Stimulated activated CD8-positive, alpha-beta memory T cell treated with anti-CD3 and anti-CD28 coated beads, Interleukin-2, amount 100 ng/mL, for 48 hours (primary cell): ENCODE results near the gene NLRP6.
"Not testable (repeated sequence)": the region's sequence is repeated elsewhere in the genome, so short reads cannot be mapped to it uniquely, and the experiment has no call there.

Source experiments
- DNase-seq, 2 donors: peaks; one replicate each; pipeline ENCODE4 v3.0.0-alpha.2; 2020; ENCODE audit warnings: low read depth in 2 of 2

The NLRP6 gene

DNA sequence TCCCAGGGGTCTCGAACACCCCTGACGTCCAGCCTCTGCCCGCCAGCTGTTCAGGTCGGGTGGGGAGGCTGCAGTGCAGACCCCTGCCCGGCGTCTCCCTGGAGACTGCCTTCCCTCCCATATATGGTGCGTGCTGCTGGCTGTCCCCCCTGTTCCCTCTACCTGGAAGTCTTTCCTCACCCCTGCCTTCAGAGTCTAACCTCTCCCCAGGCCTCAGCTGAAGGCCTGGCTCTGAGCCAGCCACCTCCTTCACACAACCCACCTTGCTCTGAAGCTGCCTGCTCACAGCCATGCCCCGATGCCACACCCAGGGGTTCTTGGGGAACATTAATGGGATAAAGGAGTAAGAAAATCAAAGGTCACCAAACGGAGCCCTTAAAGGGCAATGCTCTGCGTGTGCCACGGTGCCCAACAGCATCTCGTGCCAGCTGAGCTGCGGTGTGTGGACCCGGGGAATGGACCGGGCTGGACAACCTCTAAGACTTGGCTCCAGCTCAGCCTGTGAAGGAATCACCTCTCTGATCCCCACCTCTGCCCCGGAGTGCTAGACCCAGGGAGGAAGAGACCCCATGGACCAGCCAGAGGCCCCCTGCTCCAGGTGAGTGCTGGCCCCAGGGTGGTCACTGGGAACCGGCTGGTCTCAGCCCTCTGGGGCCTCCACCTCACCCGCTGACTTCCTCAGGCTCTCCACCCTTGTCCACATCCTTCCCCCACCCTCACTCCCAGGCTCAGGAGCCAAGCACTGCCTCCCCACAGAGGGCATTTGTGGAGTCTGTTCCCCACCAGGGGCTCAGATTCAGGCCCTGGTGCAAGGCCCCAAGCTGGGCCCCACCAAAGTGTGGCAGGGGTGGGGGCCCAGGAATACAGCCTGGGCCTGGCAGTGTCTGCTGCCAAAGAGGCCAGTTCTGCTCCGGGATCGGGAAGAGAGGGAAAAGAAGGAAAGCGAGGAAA, at the start of gene NLRP6:
Gene NLRP6, plus strand, starts transcription at position 407 of the 951 bp plus-strand sequence. Its CDS starts 163 bp downstream, at position 570.
- no peak for DNase-seq

DNA sequence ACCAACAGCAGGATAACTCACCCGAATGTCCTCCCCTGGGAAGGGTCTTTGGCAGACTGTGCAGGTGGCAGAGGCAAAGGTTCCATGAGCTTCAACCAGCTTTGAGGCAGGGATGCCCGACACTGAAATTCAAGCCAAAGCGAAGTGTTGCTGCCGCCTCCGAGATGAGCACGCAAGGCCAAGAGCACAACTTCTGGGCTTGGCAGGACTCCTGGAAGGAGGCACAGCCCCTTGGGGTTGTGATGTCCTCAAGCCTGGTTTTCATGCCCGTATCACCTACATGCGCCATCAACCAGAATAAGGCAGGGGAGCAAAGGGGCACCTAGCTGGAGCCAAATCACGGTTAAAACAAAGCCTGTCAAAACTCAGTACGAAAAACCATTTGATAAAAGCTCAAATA, 47.8 kb upstream of the NLRP6 start:
- DNase-seq: no peak

DNA sequence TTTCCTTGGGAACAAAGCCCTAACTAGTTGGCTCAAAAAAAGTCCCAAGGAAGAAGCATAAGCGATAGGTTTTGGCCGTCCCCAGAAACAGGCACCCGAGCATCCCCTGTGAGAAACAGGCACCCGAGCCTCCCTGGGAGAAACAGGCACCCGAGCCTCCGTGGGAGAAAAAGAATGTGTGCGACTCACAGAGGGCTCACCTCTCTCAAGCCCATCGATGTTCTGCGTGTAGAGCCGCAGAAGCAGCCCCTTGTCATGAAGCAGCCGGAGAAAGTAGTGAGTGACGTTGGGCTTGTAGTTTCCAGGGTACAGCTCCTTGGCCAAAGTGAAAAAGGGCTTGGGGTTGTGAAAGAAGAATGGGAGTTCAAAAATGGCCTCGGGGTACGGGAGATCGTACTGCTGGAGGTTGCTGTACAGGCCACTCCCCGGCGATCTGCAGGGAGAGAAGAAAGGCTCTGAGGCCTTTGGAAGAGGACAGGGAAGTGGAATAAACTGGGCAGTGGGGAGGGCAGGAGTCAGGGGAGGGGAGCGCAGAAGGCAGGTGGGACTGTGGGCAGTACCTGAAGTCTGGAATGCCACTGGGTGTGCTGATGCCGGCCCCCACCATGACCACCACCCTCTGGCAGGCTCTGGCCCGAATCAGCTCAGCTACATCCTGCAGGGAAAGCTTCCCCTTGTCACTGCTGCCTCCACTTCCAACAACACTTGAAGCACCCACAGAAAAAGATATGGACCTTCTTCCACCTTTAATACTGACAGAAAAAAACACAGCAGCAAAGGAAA, 45.2 kb upstream of the NLRP6 start:
- no peak for DNase-seq

GRCh38 chr11:235180-235579, 43.0 kb upstream of the NLRP6 start:
- no peak for DNase-seq

DNA sequence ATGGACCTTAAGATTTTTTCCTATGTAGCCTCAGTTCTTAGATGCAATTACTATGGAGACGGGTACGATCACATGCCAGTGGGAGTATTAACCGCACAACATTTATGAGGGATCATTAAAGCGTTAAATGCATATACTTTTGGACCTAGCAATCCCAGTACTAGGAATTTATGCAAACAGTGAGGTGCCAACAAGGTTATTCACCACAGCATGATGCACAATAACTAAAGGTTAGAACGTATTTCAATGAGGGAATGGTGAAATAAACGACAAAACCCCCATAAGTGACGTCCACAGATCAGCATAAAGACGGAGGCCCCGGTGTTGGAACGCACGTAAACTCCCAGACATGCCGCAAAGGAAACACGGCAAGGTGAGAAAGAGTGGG, 42.6 kb upstream of the NLRP6 start:
- DNase-seq: peak; percentile 44 to 51

GRCh38 chr11:235997-236773, 42.0 kb upstream of the NLRP6 start, which contains the start of gene SIRT3:
TSS of gene SIRT3 (minus strand) at chr11:236342. CDS start at chr11:236328, 14 bp downstream.
- peak; percentile 64 to 65 for DNase-seq

DNA sequence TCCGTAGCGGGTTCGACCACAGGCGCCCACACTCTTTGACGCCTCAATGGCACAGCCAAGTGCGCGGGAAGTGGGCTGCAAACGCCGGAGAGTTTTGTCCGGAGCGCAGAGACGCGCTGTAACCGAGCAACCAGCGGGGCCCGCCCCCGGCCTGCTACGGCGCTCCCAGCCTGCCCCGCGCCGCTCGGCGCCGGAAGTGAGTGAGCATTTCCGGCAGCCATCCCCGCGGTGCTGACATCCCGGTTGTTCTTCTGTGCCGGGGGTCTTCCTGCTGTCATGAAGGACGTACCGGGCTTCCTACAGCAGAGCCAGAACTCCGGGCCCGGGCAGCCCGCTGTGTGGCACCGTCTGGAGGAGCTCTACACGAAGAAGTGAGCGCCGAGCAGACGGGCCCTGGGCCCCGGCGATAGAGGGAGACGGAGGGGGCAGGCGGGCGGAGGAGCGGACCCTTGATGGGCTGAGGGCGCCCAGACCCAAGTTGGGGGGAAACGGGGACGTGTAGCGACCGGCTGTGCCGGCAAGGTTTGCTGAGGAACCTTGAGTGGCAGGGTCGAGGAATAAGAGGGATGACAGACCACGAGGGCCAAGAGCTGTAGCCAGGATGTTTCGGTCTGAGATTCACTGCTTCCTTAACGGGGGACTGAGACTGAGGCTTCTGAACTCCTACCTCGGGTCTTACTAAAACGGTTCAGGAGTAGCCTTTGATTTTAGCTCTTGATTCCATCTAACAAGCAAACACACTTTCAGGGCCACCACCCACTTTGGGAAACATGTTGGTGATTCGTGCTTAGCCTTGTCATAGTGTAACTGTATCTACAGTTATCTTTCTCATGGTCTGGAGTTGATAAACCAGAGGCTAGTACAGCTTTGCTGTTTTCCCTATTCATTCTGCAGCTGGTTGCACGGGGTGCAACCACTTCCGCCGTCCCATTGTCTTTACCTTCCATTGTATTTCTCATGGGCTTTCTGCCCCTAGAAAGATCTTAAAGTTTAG, 41.1 kb upstream of the NLRP6 start, which contains the start of gene PSMD13:
Gene PSMD13, plus strand, starts transcription at position 203 of the 994 bp plus-strand sequence. Its CDS starts 74 bp downstream, at position 277.
- peak; percentile 88 to 91 for DNase-seq

GRCh38 chr11:238346-238745, 39.9 kb upstream of the NLRP6 start:
- not testable (repeated sequence) for DNase-seq

DNA sequence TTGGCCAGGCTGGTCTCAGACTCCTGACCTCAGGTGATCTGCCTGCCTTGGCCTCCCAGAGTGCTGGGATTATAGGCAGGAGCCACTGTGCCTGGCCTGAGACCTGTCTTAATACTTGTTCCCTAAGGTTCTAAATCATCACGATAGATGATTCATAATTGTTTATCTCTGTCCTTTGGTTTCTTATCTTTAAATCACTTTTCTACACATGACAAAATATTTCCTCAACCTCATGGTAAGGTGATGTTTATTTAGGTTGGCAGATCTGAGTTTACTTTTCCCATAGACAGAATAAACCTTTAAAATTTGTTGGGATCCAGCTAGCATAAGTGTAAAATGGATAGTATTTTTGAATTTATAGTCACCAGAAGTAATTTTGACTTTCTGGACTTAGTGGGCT, 37.9 kb upstream of the NLRP6 start:
- no peak for DNase-seq

DNA sequence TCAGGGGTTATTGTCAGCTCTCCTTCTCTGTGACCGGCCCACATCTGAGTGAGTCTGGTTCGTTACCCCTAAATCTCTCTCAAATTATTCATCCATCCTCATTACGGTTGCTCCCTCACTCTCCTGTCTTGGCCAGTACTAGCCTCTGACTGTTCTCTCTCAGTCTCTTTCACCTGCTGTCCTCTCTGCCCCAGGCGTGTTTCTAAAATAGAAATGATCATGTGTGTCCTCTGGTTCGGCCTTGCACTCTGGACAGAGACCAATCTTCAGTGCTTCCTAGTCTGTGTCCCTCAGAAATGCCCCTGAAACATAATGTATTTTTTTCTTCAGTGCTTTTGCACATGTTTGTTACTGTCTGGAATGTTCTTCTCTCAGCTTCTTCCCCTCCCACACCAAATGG, 36.6 kb upstream of the NLRP6 start:
- DNase-seq: no peak

DNA sequence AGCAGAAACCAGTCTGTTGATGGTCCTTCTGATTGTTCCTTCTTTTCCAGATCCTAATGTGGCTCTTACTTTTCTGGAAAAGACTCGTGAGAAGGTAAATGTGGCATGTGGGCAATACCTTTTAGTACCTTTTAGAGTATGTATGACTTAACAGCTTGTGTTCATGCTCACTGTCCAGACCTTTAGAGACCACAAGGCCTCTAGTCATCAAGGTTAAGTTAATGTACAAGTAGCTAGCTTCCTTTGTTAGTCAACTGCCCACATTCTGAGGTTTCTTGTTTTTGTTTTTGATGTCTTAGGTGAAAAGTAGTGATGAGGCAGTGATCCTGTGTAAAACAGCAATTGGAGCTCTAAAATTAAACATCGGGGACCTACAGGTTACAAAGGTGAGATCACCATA, 33.8 kb upstream of the NLRP6 start:
- no peak for DNase-seq

DNA sequence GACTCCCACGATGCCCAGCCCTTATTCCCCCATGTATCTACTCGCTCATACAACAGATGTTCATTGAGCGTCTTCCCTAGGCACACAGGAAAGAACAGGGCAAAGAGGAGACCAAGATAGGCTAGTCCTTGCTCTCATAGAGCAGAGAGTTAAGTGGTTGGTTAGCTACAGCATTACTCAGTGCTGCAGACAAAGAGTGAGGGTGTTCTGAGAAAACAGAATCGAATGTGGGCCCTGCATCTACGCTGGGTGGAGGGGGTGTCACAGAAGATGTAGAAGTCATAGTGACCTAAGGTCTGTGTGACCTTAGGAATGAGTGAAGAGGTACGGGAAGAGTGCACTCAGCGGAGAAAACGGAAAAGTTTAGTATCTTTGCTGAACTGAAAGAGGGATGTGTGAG, 29.1 kb upstream of the NLRP6 start:
- no peak for DNase-seq

DNA sequence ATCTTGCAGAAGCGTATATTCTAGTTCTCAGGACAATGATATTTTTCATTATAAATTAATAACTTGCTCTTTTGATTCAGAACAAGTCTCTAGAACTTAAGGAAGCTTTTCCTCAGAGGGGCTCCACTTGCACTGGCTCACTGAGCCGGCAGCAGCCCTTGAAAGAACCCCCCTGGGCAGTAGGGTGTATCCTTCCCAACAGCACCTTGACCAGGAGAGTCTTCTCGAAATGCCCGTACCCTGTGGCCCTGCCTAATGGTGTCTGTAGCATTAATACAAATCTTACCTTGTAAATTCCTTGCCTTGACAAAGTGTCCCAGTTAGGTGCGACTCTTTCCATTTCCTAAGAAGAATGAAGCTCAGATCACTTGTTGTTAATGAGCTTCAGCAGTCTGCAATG, 27.9 kb upstream of the NLRP6 start:
- DNase-seq: no peak

GRCh38 chr11:250740-251299, 27.4 kb upstream of the NLRP6 start:
- peak in 1 of 2 donors; percentile 64 for DNase-seq

DNA sequence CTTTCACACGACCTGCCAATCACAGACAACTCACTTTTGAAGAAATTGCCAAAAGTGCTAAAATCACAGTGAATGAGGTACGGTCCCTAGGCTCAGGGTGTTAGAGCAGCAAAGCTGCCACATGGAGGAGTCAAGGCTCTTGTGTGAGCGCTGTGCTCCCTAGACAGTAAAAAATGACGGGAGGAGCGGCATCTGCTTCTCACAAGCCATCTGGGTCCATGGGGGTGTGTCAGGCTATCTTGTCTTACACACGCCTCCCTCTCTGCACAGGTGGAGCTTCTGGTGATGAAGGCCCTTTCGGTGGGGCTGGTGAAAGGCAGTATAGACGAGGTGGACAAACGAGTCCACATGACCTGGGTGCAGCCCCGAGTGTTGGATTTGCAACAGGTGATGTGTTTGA, 26.7 kb upstream of the NLRP6 start:
- DNase-seq: no peak

DNA sequence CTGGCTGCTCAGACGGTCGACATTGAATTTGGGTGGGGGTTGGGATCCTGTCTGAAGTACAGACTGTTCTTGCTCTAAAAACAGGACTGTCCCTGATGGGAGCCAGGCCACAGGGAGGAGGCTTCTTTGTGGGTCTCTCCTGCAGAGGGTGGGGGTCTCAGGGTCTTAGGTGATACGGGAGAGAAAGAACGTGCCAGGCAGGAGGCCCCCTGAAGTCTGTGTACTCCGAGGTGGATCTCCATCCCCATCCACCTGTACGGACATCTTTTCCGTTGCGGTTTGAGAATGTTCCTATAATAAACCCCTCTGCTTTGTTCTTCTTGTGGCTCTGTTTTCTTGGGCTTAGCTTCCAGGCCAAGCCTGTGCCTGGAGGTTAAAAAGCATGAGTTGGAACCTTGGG, 25.5 kb upstream of the NLRP6 start:
- no peak for DNase-seq

DNA sequence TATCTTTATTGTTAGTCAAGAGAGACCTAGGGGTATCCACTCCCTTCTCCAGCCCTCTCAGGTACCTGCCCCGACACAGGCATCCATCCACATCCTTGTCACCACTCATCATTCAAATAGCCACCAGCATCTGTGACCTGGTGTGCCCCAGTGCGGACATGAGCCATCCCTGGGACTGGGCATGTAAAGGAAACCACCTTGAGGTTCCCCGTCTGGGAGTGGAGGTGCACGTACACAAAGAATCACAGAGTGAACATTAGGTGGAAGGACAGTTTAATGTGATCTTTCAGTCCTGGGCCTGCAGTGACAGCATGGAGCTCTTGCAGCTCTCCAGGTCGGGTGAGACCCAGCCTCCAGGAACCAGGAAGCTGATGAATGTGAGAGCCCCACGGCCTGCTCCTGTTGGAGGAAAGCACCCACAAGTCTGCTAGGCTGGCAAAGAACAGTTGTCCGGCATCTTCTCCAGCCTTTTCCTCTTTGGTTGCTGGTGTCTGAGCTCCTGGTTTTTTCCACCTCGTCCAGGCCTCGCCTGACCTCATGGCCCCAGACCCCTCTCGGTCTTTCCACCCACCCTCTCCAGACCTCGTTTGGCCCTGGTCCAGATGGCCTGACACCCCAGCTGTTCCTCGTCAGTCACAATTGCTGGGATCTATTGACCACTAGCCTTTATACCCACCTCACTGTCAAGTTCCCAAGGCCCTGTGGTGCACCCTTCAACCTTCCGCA, 24.9 kb upstream of the NLRP6 start:
- DNase-seq: no peak

DNA sequence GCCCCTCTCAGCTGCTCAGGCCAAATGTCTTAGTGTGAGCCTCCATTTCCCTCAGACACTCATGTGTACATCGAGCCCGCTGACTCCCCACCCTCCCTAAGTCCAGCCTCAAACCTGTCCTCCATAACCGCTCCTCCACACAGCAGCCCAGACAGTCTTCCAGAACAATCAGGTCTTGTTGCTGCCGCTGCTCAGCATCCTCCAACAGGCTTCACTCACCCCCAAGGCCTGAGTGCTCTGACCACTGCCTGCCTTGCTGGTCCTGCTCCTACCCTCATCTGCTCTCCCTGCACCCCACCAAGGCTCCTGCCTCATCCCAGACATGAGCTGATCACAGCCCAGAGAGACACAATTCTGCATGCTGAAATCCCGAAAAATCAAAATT, 24.3 kb upstream of the NLRP6 start:
- DNase-seq: no peak

DNA sequence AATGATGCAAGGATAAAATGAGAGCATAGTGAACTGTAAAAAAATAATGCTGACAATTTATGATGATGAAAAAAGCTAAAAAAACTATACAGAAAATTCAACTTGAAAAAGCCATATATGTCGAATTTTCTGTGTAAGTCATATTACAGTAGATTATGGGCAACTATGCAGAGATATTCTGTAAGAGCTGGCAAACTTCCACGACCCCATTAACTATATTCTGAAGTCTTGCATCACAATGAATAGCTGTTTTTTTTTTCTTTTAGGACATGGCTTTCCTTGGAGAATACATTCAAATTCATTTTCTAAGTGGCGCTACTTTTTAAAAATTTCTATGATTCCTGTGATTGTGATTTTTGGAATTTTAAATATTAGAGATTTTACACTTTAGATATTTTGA, 23.0 kb upstream of the NLRP6 start:
- no peak for DNase-seq

DNA sequence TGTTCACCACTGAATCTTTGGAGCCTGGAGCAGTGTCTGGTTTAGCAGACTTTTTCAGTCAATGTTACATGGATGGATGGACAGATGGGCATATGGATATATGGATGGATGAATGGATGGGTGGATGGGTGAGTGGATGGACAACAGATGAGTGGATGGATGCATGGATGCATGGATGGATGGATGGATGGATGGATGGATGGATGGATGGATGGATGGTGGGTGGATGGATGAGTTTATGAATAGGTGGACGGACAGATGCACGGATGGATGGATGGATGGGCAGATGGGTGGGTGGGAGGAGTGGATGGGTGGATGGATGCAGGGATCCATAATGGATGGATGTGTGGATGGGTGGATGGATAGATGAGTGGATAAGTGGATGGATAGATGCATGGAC, 22.4 kb upstream of the NLRP6 start:
- DNase-seq: no peak
